Limb (tissue), 2 donors: Measurements from ENCODE around the gene EIF2B1.
"Not testable (repeated sequence)": the region's sequence is repeated elsewhere in the genome, so short reads cannot be mapped to it uniquely, and the experiment has no call there.

ENCODE experiments used
- DNase-seq, 2 donors: peaks; one replicate each; pipeline ENCODE4 v3.0.0-alpha.2; 2016; ENCODE audit errors: extremely low spot score in 2 of 2

The EIF2B1 gene

GRCh38 chr12:123617580-123617979 lies 15.9 kb downstream of the EIF2B1 start:
- DNase-seq = no peak

- no peak for DNase-seq
These were observed 16.3 kb downstream of the EIF2B1 start for GRCh38 chr12:123617144-123617543.

GRCh38 chr12:123614531-123614930 lies 19.0 kb downstream of the EIF2B1 start:
- no peak for DNase-seq

- no peak for DNase-seq
These were observed 19.4 kb downstream of the EIF2B1 start for GRCh38 chr12:123614110-123614509.

GRCh38 chr12:123608182-123608581 lies 25.3 kb downstream of the EIF2B1 start:
- no peak for DNase-seq

- DNase-seq = no peak
These were observed 25.7 kb downstream of the EIF2B1 start for GRCh38 chr12:123607756-123608155.

- DNase-seq = not testable (repeated sequence)
These were observed 30.0 kb downstream of the EIF2B1 start for GRCh38 chr12:123603495-123603894.

- DNase-seq = no peak
These were observed 30.8 kb downstream of the EIF2B1 start for GRCh38 chr12:123602651-123603195.

GRCh38 chr12:123601602-123602489 lies 31.6 kb downstream of the EIF2B1 start, which contains the start of gene DDX55:
TSS of gene DDX55 (plus strand) at chr12:123602099. CDS start at chr12:123602149, 50 bp downstream.
- DNase-seq = peak; percentile 78 to 90

- DNase-seq = no peak
These were observed 33.8 kb downstream of the EIF2B1 start for GRCh38 chr12:123599721-123600120.

- DNase-seq = no peak
These were observed 34.2 kb downstream of the EIF2B1 start for GRCh38 chr12:123599310-123599709.

GRCh38 chr12:123598522-123598921 lies 35.0 kb downstream of the EIF2B1 start:
- no peak for DNase-seq

- no peak for DNase-seq
These were observed 36.4 kb downstream of the EIF2B1 start for GRCh38 chr12:123597100-123597499.

GRCh38 chr12:123595729-123596128 lies 37.8 kb downstream of the EIF2B1 start:
- no peak for DNase-seq

- no peak for DNase-seq
These were observed 41.6 kb downstream of the EIF2B1 start for GRCh38 chr12:123591702-123592481.

- no peak for DNase-seq
These were observed 52.7 kb downstream of the EIF2B1 start for GRCh38 chr12:123580772-123581171.

- DNase-seq = not testable (repeated sequence)
These were observed 54.7 kb downstream of the EIF2B1 start for GRCh38 chr12:123578829-123579228.

GRCh38 chr12:123578243-123578642 lies 55.2 kb downstream of the EIF2B1 start:
- DNase-seq = no peak

- no peak for DNase-seq
These were observed 56.9 kb downstream of the EIF2B1 start for GRCh38 chr12:123576611-123577010.

- DNase-seq = no peak
These were observed 59.6 kb downstream of the EIF2B1 start for GRCh38 chr12:123573870-123574269.

GRCh38 chr12:123572391-123572790 lies 61.1 kb downstream of the EIF2B1 start:
- no peak for DNase-seq

GRCh38 chr12:123571343-123571813 lies 62.1 kb downstream of the EIF2B1 start:
- DNase-seq = peak; percentile 31 to 33
